ENCODE results near the gene GPC6.

- no peak for TF ChIP-seq POLR2A (IDR thresholded peaks at IDR 0.05; ENCODE audit: low read depth, low read length)
- TF ChIP-seq POLR2AphosphoS5 (IDR thresholded peaks at IDR 0.05; ENCODE audit: low read depth, low read length) = no peak
- no peak for TF ChIP-seq TAF1 (IDR thresholded peaks at IDR 0.05; ENCODE audit: borderline replicate concordance, low read depth, low read length)
Observed at GRCh38 chr13:94394723-94395122, 1168.1 kb downstream of the GPC6 start.
